ACC112 (cell line): ENCODE measurements around the gene CCDC148.
"Not testable (repeated sequence)": the region's sequence is repeated elsewhere in the genome, so short reads cannot be mapped to it uniquely, and the experiment has no call there.

Experiments used
- H2AFZ ChIP-seq: fragments of 200-600 bp; sonication (generic); one replicate; pipeline ENCODE4 v1.6.0; 2017; ENCODE audit warnings: antibody characterized with exemption, low read length; ENCODE audit not compliant: unreplicated experiment
- H3K27ac ChIP-seq: fragments of 200-600 bp; sonication (generic); 2 replicates; pipeline ENCODE4 v1.5.1; 2014; ENCODE audit warnings: low read depth, mild to moderate bottlenecking, antibody characterized with exemption, low read length, moderate library complexity
- H3K27me3 ChIP-seq: fragments of 200-600 bp; sonication (generic); 2 replicates; pipeline ENCODE4 v1.6.1; 2014; ENCODE audit warnings: mild to moderate bottlenecking, antibody characterized with exemption, low read length, moderate library complexity, mixed read lengths; ENCODE audit not compliant: insufficient read depth
- H3K36me3 ChIP-seq: fragments of 200-600 bp; sonication (generic); 2 replicates; pipeline ENCODE4 v1.6.1; 2016; ENCODE audit warnings: mild to moderate bottlenecking, antibody characterized with exemption, low read length, moderate library complexity, mixed read lengths; ENCODE audit not compliant: insufficient read depth
- H3K4me1 ChIP-seq: fragments of 200-600 bp; sonication (generic); one replicate; pipeline ENCODE4 v1.6.1; 2016; ENCODE audit warnings: low read length, mixed read lengths; ENCODE audit not compliant: insufficient read depth, unreplicated experiment, control insufficient read depth
- H3K4me3 ChIP-seq: fragments of 200-600 bp; sonication (generic); 2 replicates; pipeline ENCODE4 v1.5.1; 2014; ENCODE audit warnings: mild to moderate bottlenecking, low read depth, low read length
- H3K79me2 ChIP-seq: fragments of 200-600 bp; sonication (generic); one replicate; pipeline ENCODE4 v1.6.0; 2016; ENCODE audit warnings: low read length; ENCODE audit not compliant: control insufficient read depth, unreplicated experiment, insufficient read depth

The CCDC148 gene

DNA sequence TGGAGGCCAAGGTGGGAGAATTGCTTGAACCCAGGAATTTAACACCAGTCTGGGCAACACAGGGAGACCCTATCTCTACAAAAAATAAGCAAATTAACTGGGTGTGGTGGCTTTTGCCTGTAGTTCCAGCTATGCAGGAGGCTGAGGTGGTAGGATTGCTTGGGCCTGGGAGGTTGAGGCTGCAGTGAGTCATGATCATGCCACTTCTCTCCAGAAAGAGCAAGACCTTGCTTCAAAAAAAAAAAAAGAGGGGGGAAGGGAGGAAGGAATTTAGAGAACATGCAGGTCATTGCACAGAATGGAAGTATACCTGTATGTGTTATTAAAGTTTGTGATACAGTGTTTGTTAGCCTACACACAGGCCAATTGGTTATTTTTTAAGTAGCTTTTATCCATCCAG, 26.0 kb upstream of the CCDC148 start:
- no peaks in the 10 kb centered on the region for H3K27me3 ChIP-seq
- no peak overlapping the region for H2AFZ ChIP-seq

DNA sequence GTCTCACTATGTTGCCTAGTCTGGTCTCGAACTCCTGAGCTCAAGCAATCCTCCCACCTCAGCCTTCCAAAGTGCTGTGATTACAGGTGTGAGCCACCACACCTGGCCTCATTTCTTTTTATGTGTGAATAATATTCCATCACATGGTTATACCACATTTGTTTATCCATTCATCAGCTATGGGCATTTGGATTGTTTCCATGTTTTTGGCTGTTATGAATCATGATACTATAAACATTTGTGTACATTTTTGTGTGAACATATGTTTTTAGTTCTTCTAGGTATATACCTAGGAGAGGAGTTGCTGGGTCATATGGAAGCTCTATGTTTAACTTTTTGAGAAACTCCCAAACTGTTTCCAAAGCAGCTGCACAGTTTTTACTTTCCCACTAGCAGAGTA, 24.6 kb upstream of the CCDC148 start:
- Histone ChIP-seq H3K27ac (no peak overlapping the region), H3K36me3 (no peaks in the 10 kb centered on the region), H3K4me3 (no peak overlapping the region), H3K4me1 (peaks cover 26% of the 10 kb centered on the region), H3K79me2 (peaks cover 47% of the 10 kb centered on the region), H2AFZ (no peak overlapping the region), H3K27me3 (no peaks in the 10 kb centered on the region)

More for the DNA sequence above, 26.0 kb upstream of the CCDC148 start:
- peaks cover 53% of the 10 kb centered on the region for H3K79me2 ChIP-seq
- no peaks in the 10 kb centered on the region for H3K36me3 ChIP-seq
- no peak overlapping the region for H3K4me3 ChIP-seq
- H3K27ac ChIP-seq: no peak overlapping the region
- peaks cover 34% of the 10 kb centered on the region for H3K4me1 ChIP-seq

DNA sequence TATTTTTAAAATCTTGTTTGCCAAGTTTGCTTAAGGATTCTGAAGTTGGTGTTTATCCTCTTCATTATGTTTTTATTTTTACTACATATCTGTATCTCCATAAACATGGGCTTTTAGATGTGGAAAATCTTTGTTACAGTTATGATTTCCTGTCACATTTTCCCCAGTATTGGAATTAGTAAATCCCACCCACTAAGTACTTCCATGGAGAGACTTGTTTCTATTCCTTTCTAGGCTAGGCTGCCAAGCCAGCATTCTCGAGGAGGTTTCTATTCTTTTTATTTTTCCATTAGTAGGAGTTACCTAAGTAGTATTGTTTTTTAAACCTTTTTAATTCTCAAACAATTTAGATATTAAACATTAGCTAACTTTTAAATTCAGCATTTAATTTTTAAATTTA, 22.3 kb upstream of the CCDC148 start:
- Histone ChIP-seq H3K79me2 (peaks cover 30% of the 10 kb centered on the region), H3K4me3 (no peak overlapping the region), H3K36me3 (no peaks in the 10 kb centered on the region), H3K4me1 (peaks cover 26% of the 10 kb centered on the region), H3K27me3 (no peaks in the 10 kb centered on the region), H2AFZ (no peak overlapping the region), H3K27ac (no peak overlapping the region)

DNA sequence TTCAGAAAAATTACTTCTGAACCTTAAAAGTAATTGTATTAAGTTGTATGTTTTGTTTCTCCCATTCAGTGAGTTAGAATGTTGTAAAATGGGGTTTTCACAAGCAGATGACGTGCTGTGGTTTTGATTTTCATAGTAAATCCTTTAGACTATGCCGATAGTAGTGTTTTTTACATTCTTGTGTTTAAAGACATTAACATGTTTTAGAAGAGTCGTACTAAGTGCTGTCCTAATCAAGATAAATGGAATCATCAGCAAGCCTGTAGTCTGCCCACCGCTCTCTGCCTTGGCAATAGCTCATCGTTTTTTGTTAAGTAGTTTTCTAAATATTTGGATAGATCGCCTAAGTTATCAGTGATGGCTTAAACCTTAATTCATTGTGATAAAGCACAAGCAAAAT, 21.7 kb upstream of the CCDC148 start:
- Histone ChIP-seq H2AFZ (no peak overlapping the region), H3K4me1 (peaks cover 25% of the 10 kb centered on the region), H3K27me3 (no peaks in the 10 kb centered on the region), H3K79me2 (peaks cover 24% of the 10 kb centered on the region), H3K36me3 (no peaks in the 10 kb centered on the region), H3K4me3 (0 out of 2 replicates have a peak overlapping the region, but pooled peaks have one; percentile 1), H3K27ac (no peak overlapping the region)

DNA sequence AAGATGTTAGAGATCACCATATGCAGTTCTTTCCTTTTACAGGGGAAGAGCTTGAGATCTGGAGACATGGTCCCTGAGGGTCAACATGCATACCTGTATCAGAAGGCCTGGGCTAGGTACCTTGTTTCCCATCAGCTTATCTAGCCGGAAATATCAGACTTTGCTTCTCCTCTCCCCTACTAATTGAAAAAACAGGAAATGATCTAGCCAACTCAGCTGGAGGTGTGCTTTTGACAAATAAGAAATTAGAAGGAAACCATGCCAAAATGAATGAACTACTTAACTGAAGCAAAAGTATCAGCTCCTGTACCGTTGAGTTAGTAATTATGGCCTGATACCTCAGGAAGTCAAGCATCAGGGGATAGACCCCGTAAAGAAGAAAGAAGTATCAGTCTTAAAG, 20.6 kb upstream of the CCDC148 start:
- Histone ChIP-seq H3K4me1 (peaks cover 16% of the 10 kb centered on the region), H3K4me3 (no peak overlapping the region), H3K27ac (no peak overlapping the region), H3K79me2 (peaks cover 19% of the 10 kb centered on the region), H3K27me3 (no peaks in the 10 kb centered on the region), H3K36me3 (0 out of 2 replicates have a peak, but pooled peaks cover 3% of the 10 kb centered on the region), H2AFZ (no peak overlapping the region)

DNA sequence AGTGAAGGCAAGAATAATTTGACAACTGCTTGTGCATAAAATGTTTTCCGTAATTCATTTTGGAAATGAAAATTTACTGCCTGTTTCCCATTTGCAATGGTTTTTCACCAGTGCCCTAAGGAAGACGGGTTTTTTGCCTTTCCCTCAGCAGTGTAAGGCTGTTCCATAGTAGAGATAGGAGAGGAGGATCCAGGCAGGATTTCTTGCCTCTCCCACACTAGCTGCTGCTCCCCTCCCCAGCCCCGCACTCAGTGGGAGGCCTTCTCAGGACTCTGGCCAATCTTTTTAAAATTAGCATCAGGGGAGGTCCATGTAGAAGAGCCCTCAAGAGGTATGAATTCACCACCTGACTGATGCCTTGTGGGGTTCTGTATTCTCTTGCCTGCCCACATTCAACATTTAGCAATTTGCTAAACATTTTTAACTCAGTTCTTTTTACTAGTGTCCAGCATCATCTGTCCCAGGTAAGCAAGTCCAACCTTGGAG, 18.0 kb upstream of the CCDC148 start:
- Histone ChIP-seq H3K36me3 (peaks cover 10% of the 10 kb centered on the region; the same call in 1 of the 2 replicates), H3K79me2 (peaks cover 12% of the 10 kb centered on the region), H3K4me1 (peaks cover 14% of the 10 kb centered on the region)
- H2AFZ ChIP-seq, H3K4me3 ChIP-seq, H3K27me3 ChIP-seq, H3K27ac ChIP-seq: not testable (repeated sequence)

DNA sequence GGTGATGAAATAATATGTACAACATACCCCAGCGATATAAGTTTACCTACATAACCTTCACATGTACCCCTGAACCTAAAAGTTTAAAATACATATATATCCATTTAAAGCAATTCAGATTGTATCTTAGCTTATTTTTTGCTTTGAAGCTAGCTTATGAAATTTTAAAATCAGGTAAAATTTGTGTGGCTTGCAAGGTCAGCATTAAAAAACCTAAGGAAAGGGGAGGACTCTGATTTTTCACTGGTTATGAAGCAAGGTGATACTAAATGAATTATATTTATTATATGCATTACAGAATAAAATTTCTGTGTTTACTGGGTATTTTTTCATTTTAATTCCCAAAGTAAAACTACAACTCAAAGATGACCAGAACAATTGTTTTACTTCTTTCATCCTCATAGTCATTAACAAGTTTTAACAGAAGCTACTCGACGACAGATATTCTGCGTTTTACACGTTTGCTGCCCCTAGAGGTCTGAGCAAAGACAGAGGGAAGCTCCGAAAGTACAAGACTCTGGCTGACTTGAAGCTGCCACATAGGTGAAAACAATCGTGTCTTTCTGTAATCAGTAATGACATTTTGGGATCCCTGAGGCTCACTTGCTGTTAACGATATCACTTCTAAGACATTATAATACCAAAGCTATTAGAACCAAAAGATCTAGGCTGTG, 17.3 kb upstream of the CCDC148 start:
- Histone ChIP-seq H3K27me3 (no peaks in the 10 kb centered on the region), H3K79me2 (peaks cover 12% of the 10 kb centered on the region), H3K4me1 (peaks cover 14% of the 10 kb centered on the region), H2AFZ (no peak overlapping the region), H3K27ac (no peak overlapping the region), H3K4me3 (no peak overlapping the region), H3K36me3 (peaks cover 10% of the 10 kb centered on the region; the same call in 1 of the 2 replicates)

DNA sequence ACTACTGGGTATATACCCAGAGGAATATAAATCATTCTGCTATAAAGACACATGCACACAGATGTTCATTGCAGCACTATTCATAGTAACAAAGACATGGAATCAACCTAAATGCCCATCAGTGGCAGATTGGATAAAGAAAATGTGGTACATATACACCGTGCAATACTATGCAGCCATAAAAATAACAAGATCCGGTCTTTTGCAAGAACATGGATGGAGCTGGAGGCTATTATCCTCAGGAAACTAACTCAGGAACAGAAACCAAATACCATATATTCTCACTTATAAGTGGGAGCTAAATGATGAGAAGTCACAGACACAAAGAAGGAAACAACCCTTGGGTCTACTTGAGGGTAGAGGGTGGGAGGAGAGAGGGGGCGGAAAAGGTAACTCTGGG, 16.7 kb upstream of the CCDC148 start:
- Histone ChIP-seq H3K79me2 (peaks cover 12% of the 10 kb centered on the region), H3K36me3 (peaks cover 10% of the 10 kb centered on the region; the same call in 1 of the 2 replicates)
- not testable (repeated sequence) for H2AFZ ChIP-seq, H3K27ac ChIP-seq, H3K4me3 ChIP-seq, H3K4me1 ChIP-seq, H3K27me3 ChIP-seq

DNA sequence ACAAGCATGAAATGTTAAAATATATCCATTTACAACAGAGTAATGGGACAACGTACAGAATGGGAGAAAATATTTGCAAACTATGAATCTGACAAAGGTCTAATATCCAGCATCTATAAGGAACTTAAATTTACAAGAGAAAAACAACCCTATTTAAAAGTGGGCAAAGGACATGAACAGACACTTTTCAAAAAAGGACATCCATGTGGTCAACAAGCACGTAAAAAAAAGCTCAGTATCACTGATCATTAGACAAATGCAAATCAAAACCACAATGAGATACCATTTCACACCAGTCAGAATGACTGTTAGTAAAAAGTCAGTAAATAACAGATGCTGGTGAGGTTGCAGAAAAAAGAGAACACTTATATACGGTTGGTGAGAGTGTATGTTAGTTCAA, 16.3 kb upstream of the CCDC148 start:
- not testable (repeated sequence) for H2AFZ ChIP-seq, H3K27me3 ChIP-seq, H3K27ac ChIP-seq, H3K4me3 ChIP-seq, H3K4me1 ChIP-seq
- peaks cover 10% of the 10 kb centered on the region; the same call in 1 of the 2 replicates for H3K36me3 ChIP-seq
- H3K79me2 ChIP-seq: peaks cover 16% of the 10 kb centered on the region

DNA sequence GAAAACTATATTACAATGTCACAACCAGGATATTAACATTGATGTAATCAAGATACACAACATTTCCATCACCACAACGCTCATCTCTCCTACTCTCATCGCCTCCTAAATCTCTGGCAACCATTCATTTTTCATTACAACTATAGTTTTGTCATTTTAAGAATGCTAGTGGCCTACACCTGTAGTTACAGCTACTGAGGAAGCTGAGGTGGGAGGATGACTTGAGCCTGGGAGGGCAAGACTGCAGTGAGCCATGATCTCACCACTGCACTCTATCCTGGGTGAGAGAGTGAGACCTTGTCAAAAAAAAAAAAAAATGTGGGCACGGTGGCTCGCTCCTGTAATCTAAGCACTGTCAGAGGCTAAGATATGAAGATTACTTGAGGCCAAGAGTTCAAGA, 10.7 kb upstream of the CCDC148 start:
- Histone ChIP-seq H3K4me1 (peaks cover 7% of the 10 kb centered on the region), H3K27ac (no peak overlapping the region), H2AFZ (no peak overlapping the region), H3K27me3 (no peaks in the 10 kb centered on the region), H3K4me3 (no peak overlapping the region), H3K36me3 (peaks cover 7% of the 10 kb centered on the region; the same call in 1 of the 2 replicates), H3K79me2 (peaks cover 61% of the 10 kb centered on the region)
